ENCODE results near the gene SYMPK. TPM values are rescaled to one million over a fixed set of nuclear protein-coding genes. Genes with fewer than 3 reads are reported as not detected.
A peak's percentile ranks its signal among the peaks of the same experiment; 100 is the strongest.

The SYMPK gene
- total RNA-seq, 1 donor from 2014 or later = 72.1 TPM

DNA sequence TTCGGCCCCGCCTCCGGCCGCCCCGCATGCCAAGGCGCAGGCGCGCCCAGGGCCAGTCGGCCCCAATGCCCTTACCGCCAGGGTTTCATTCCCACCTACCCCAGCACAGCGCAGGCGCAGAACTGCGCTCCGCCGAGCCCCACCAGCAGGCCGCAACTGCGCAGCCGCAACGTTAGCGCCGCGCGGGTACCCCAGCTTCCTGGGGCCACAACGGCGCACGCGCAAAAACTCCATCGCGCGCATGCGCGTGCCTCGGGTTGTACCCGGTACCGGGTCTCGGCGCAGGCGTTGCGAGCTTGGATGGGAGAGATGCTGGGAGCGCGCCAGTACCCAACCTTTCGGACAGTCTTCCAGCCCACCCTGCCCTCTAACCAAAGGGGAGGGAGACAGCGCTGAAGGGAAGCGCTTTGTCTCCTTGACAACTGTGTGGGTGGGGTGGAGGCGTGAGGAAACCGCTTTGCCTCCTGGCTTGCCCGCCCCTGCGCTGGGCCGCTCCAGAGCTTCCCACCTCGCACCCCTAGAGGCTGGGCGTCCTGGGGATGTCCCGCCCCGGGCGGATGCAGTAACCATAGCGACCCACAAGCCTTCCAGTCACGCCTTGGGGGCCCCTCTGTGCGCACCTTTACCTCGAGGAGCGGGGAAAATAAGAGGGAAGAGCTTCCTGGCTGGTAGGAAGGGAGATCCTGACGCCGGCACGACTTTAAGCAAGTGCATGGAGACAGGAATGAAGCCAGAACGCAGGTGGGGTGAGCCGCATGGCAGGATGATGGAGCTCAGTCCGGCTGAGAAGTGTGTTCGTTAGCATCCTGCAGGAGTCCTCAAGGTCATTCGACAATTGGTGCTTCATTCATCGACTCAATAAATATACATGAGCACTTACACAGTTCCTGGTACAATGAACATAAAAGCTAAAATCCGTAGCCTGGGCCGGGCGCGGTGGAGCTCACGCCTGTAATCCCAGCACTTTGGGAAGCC is 40.0 kb upstream of the SYMPK start:
- Mint-ChIP-seq H3K27ac (ENCODE audit: unreplicated experiment) (peak overlapping the region; percentile 69), H3K4me1 (ENCODE audit: unreplicated experiment) (peaks cover 12% of the 10 kb centered on the region), H3K27me3 (ENCODE audit: unreplicated experiment) (no peaks in the 10 kb centered on the region), H3K36me3 (ENCODE audit: unreplicated experiment) (peaks cover 10% of the 10 kb centered on the region), H3K9me3 (ENCODE audit: unreplicated experiment) (no peaks in the 10 kb centered on the region), H3K4me3 (ENCODE audit: unreplicated experiment) (peak overlapping the region; percentile 90)
- no peak for TF ChIP-seq CTCF (IDR thresholded peaks at IDR 0.05)
- peak; percentile 100 for DNase-seq (ENCODE audit: extremely low spot score, unreplicated experiment)

- Mint-ChIP-seq H3K27me3 (ENCODE audit: unreplicated experiment) (no peaks in the 10 kb centered on the region), H3K27ac (ENCODE audit: unreplicated experiment) (peak within 1 kb of the TSS; percentile 79), H3K36me3 (ENCODE audit: unreplicated experiment) (peaks cover 10% of the 10 kb centered on the region), H3K4me1 (ENCODE audit: unreplicated experiment) (peaks cover 12% of the 10 kb centered on the region), H3K4me3 (ENCODE audit: unreplicated experiment) (peak within 1 kb of the TSS; percentile 90), H3K9me3 (ENCODE audit: unreplicated experiment) (no peaks in the 10 kb centered on the region)
- DNase-seq (ENCODE audit: extremely low spot score, unreplicated experiment) = no peak
- no peak for TF ChIP-seq CTCF (IDR thresholded peaks at IDR 0.05)
Measured at GRCh38 chr19:45901912-45902650, 39.1 kb upstream of the SYMPK start, which contains the start of gene MYPOP. Gene MYPOP (minus strand): TSS chr19:45902613. CDS start chr19:45901773, 840 bp downstream.

GRCh38 chr19:45901432-45901911 is 38.5 kb upstream of the SYMPK start:
- H3K4me1 Mint-ChIP-seq (ENCODE audit: unreplicated experiment) = peaks cover 12% of the 10 kb centered on the region
- H3K9me3 Mint-ChIP-seq (ENCODE audit: unreplicated experiment) = no peaks in the 10 kb centered on the region
- H3K4me3 Mint-ChIP-seq (ENCODE audit: unreplicated experiment) = peak overlapping the region; percentile 67
- H3K27ac Mint-ChIP-seq (ENCODE audit: unreplicated experiment) = no peak overlapping the region
- peaks cover 10% of the 10 kb centered on the region for H3K36me3 Mint-ChIP-seq (ENCODE audit: unreplicated experiment)
- DNase-seq (ENCODE audit: extremely low spot score, unreplicated experiment) = no peak
- no peaks in the 10 kb centered on the region for H3K27me3 Mint-ChIP-seq (ENCODE audit: unreplicated experiment)
- TF ChIP-seq CTCF (IDR thresholded peaks at IDR 0.05) = no peak

GRCh38 chr19:45900738-45901431 is 37.9 kb upstream of the SYMPK start:
- H3K4me3 Mint-ChIP-seq (ENCODE audit: unreplicated experiment) = peak overlapping the region; percentile 67
- H3K27ac Mint-ChIP-seq (ENCODE audit: unreplicated experiment) = no peak overlapping the region
- TF ChIP-seq CTCF (IDR thresholded peaks at IDR 0.05) = no peak
- H3K27me3 Mint-ChIP-seq (ENCODE audit: unreplicated experiment) = no peaks in the 10 kb centered on the region
- no peak for DNase-seq (ENCODE audit: extremely low spot score, unreplicated experiment)
- peaks cover 10% of the 10 kb centered on the region for H3K36me3 Mint-ChIP-seq (ENCODE audit: unreplicated experiment)
- H3K4me1 Mint-ChIP-seq (ENCODE audit: unreplicated experiment) = peaks cover 12% of the 10 kb centered on the region
- no peaks in the 10 kb centered on the region for H3K9me3 Mint-ChIP-seq (ENCODE audit: unreplicated experiment)
